NK-92 (cell line): Measurements from ENCODE around the gene CPVL.
"Not testable (repeated sequence)": the region's sequence is repeated elsewhere in the genome, so short reads cannot be mapped to it uniquely, and the experiment has no call there.

Source experiments
- DNase-seq: peaks from one replicate; lab custom pipeline; 2025; ENCODE audit not compliant: unreplicated experiment; lab: John Stamatoyannopoulos, UW

Gene CPVL

GRCh38 chr7:29095631-29096445 lies 50.5 kb downstream of the CPVL start:
- no peak for DNase-seq

- DNase-seq: not testable (repeated sequence)
Observed at GRCh38 chr7:29093091-29093490, 53.2 kb downstream of the CPVL start.

DNA sequence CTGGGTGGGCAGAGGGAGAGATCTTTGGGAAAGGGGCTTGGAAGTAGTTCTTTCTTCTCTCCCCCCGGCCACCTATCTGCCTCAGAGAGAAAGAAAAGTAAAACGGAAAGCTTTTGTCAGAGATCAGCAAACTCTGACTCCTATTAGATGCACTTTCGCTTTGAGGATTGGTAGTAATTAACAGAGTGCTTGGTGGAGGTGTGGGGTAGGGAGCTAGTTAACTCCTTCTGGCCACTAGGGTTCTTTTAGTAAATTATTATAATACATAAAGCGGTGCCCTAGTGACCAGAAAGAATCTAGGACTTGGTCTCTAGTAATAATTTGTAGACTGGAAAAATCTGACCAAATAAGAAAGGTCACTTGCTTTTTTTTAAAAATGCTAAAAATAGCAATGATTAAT lies 54.6 kb downstream of the CPVL start:
- DNase-seq: no peak

- DNase-seq: no peak
Observed at GRCh38 chr7:29090836-29091601, 55.3 kb downstream of the CPVL start.

DNA sequence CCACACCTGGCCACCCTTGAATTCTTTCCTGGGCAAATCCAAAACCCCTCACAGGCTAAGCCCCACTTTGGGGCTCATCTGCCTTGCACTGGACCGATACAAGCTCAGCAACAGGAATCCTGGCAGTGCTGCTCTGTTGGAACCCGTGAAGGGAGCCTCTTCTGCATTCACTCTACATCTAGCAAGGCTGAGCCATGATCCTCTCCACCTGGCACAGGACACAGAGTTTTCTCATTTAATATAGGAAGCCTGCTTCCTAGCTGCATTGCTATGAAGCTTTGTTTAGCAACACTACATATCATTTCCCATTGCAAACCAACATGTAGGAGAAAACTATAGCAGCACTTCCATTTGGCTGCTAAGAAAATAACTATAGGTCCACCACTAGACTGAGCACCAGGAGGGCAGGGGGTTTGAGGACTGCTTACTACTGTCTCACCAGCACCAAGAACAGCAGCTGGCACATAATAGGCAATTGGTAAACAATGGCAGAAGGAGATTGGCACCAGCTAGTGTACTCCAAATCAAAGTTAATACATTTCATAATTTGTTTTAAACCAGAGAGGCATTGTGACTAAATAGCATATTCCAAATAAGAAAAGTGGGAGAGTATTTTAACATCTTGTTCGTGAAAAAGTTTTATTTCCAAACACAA lies 56.1 kb downstream of the CPVL start:
- no peak for DNase-seq

DNA sequence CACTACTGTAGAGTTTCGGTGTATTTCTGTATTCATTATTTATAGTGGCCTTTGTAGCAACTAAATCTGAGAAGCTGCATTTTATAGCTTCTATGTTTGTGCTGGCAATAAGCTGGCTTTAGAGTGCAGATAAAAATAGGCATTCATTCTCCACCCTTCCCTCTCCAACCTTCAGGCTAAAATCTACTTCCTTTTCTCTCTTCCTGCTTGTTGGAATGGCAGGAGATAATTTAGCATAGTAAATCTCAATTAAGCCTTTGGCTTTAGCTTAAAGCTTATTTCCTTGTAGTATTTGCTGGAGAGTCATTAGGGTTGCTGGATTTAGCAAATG lies 58.5 kb downstream of the CPVL start:
- no peak for DNase-seq

DNA sequence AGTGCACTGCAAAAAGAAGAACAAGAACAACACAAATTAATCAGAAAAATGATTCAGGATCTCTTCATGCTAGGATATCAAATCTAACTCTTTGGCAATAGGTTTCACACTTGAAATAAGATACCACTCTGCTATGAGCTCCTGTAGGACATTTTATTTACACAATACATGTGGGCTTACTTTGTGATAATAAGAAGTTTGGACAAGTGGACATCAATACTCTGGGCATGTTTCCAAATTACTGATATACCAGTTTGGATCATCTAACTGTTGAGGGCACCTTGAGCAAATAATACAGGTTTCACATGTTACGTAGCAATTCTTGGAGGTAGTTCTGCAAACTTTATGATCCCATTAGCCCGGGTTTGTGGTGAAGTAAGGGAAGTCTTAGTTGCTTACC lies 59.8 kb downstream of the CPVL start:
- no peak for DNase-seq

DNA sequence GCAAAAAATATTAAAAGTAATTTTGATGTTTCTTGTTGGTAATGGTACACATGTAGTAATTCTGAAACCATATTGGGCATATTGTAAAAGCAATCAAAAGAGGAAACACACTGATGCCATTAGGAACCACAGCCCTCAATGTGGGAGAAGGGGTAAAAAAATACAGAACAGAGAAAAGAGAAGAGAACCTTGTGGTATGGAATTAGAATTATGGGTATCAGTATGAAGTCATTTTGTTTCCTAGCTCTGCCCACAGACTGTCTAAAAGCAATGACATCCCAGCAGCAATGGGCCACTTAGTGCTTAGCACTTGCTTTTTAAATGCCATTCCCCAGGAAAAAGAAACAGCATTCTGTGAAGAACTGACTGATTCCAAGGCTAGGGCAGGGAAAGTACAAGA lies 61.5 kb downstream of the CPVL start:
- no peak for DNase-seq

DNA sequence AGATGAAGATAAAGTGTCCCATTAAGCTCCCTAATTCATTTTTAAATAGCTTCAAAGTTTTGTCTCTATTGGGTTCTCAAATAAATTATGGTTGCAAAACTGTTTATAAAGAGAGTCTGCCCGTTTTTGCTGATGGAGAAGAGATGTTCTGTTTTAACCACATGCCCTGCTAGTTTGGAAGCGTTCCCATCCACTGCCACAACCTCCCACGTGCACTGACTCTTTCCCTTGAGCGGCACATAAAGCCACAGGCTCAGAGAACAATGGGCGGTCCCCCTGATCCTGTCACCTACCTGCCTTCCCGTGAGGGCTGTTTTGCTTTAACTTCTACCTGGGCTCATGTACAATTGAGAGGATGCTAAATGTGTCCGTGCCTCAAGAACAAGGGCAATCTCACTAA lies 65.5 kb downstream of the CPVL start:
- no peak for DNase-seq

DNA sequence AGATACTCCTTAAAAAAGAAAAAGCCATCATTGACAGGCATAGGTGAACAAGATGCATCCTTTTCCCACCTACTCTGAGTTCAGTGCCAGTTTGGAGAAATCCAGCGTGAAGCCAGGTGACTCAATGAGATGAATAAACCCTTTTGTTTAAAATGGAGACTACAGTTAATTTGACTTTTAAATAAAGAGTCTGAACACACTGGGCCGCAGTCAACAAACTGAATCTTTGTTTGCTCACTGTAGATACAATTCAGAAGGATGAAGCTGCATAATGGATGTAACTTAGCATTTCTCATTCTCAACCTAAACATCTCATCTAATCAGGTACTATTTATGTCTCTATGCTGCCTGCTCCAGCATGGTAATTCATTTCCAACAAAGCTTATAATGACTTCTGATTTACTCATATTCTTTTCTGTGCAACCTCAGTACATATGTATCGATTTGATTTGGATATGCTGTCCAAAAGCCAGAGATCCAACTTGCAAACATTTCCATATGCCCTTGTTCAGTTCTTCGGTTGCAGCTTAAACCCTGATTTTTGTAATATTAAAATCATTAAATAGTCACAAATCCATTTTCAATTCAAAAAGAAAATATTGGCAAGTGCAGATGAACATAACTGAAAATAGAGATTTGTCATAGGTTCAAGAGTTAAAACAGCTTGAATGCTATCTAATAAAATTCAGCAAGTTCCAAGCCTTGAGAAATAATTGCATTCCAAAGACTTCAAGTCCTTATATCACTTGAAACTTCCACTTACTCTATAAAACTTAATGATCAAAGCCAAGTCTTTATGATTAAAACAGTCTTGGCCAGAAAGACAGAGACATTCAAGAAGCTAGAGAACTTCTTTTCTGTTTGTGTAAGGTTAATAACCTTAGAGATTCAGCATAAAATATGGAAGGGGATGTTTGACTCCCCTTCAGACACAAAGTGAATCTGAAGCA lies 67.8 kb downstream of the CPVL start:
- DNase-seq: no peak

DNA sequence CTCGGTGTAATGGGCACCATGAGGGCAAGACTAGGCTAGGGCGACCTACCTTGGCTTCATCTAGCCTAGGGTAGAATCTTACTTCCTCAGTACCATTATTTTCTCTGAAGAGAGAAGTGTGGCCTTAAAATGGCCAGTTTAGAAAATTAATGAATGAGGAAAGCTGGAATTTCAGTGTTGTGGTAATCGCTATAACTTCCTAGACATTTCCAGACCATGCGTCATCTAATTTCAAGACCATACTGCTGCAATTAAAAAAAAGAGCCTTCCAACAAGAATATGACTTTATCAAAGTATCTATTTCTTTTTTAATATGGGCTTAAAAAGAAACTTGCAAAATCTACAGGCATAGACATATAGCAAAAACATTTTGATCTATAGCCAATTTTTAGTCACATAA lies 68.5 kb downstream of the CPVL start:
- DNase-seq: no peak

GRCh38 chr7:29077176-29077575 lies 69.2 kb downstream of the CPVL start:
- DNase-seq: no peak

- no peak for DNase-seq
Observed at GRCh38 chr7:29076631-29077030, 69.7 kb downstream of the CPVL start.

DNA sequence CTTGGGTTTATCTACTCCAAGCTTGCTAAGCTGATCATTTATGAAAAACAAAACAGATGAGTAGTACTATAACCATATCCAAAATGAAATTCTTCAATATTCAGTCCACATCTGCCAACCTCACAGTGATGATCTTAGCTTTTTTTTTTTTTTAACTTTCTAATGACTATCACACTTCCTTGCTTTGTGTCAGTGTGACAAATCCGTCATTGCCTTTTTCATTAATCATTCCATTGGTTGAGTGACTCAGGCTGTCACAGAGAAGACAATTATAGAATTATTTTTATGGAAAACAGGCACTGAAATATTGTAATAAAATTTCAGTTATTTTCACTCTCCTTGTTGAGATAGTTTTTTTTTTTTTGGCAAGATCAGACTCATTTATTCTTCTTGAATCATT lies 70.7 kb downstream of the CPVL start:
- DNase-seq: no peak

DNA sequence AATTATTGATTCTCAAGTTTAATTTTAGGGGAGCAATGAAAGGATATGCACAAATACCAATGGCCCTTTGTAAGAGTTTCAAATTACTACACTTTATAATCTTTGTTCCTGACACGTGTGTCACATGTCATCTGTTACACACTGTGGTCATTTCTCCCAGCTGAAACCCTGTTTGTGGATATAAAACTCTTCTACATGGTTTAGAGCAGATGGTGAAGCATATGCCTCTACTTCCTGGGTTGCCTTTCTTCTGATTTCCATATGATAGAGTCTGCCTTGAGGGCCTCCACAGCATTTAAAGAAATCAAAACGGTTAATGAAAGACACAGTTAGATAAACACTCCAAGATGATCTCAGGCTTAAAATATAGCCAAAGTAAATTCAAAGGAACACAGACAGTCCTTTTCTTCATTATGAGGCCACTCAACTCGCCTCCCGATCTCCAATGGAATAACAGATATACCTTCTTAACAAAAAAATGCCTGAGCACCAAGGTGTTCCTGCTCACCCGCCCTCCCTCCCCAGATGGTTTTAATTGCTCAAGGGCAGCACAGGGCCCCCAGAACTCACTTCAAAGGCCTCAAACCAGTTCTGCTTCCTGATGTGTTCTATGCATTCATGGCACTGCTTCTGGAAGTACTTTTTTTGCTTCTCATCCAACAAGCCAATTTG lies 75.0 kb downstream of the CPVL start:
- DNase-seq: no peak

- no peak for DNase-seq
Observed at GRCh38 chr7:29066641-29067040, 79.7 kb downstream of the CPVL start.

DNA sequence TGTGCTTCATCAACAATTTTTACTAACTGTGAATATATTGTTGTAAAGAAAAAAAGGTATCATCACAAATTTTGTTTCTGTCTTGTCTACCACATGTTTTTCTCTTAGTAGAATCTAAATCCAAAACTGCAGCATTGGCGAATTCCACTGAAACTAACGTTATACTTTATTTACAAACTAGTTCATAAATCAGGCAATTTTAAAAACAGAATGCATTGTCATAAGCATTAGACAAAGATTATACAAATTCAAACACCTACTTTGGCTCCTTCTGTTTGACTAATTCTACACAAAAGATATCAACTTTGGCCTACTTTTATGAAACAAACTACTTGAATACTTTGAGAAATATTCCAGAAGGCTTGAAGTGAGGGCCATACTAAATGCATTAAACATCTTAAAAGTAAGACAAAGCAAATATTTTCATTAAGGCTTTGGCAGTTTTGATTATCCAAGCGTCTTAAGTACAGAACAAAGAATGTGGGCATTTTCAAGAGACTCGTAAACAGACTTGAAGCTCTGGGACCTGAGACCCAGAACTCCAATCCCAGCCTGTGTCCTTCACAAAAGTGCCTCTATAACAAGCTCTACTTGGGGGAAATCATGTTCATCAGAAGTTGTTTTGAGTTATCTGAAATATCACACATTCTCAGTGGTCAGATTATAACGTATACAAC lies 81.0 kb downstream of the CPVL start:
- DNase-seq: no peak

GRCh38 chr7:29063872-29064271 lies 82.5 kb downstream of the CPVL start:
- no peak for DNase-seq

- no peak for DNase-seq
Observed at GRCh38 chr7:29063236-29063635, 83.1 kb downstream of the CPVL start.
